ENCODE results near the gene PASK. TPM values are rescaled to one million over a fixed set of nuclear protein-coding genes. Genes with fewer than 3 reads are reported as not detected.

PASK gene
- total RNA-seq, 1 experiment from 2014 or later = 80.9 TPM

GRCh38 chr2:241133436-241133820 lies 15.8 kb downstream of the PASK start:
- Mint-ChIP-seq H3K27ac (no peak overlapping the region), H3K9me3 (peaks cover 3% of the 10 kb centered on the region; the same call in 1 of the 2 replicates), H3K27me3 (ENCODE audit: low read depth) (no peaks in the 10 kb centered on the region), H3K4me1 (no peaks in the 10 kb centered on the region), H3K4me3 (no peak overlapping the region), H3K36me3 (peaks cover 32% of the 10 kb centered on the region)
- ATAC-seq (no peak), DNase-seq (ENCODE audit: low spot score) (no peak)
- ChIA-PET POLR2A (no interaction called here), CTCF (no interaction called here)
- TF ChIP-seq ATF3 (CRISPR knock-in tag; conservative IDR thresholded peaks at IDR 0.05) (no peak), USF2 (CRISPR knock-in tag; IDR thresholded peaks at IDR 0.05) (no peak), FOXJ3 (CRISPR knock-in tag; IDR thresholded peaks at IDR 0.05; ENCODE audit: borderline replicate concordance) (no peak), SOX15 (CRISPR knock-in tag; IDR thresholded peaks at IDR 0.05) (no peak), ZNF317 (CRISPR knock-in tag; IDR thresholded peaks at IDR 0.05; ENCODE audit: borderline replicate concordance, low read depth) (no peak), CREB1 (CRISPR knock-in tag; IDR thresholded peaks at IDR 0.05) (no peak), AFF4 (CRISPR knock-in tag; IDR thresholded peaks at IDR 0.05; ENCODE audit: borderline replicate concordance) (no peak), ZNF263 (CRISPR knock-in tag; IDR thresholded peaks at IDR 0.05; ENCODE audit: low read depth) (no peak), E2F5 (CRISPR knock-in tag; IDR thresholded peaks at IDR 0.05) (no peak), E2F1 (CRISPR knock-in tag; IDR thresholded peaks at IDR 0.05) (no peak), IRF1 (CRISPR knock-in tag; IDR thresholded peaks at IDR 0.05) (no peak), GTF2I (CRISPR knock-in tag; conservative IDR thresholded peaks at IDR 0.05) (no peak), SP1 (CRISPR knock-in tag; conservative IDR thresholded peaks at IDR 0.05) (no peak), MYBL2 (CRISPR knock-in tag; IDR thresholded peaks at IDR 0.05) (no peak), ZNF219 (CRISPR knock-in tag; IDR thresholded peaks at IDR 0.05; ENCODE audit: borderline replicate concordance) (no peak), RELA (CRISPR knock-in tag; IDR thresholded peaks at IDR 0.05; ENCODE audit: borderline replicate concordance) (no peak), ZNF281 (CRISPR knock-in tag; IDR thresholded peaks at IDR 0.05) (no peak), SMAD3 (CRISPR knock-in tag; IDR thresholded peaks at IDR 0.05; ENCODE audit: borderline replicate concordance) (no peak)
- TF ChIP-seq, protein P1, sequence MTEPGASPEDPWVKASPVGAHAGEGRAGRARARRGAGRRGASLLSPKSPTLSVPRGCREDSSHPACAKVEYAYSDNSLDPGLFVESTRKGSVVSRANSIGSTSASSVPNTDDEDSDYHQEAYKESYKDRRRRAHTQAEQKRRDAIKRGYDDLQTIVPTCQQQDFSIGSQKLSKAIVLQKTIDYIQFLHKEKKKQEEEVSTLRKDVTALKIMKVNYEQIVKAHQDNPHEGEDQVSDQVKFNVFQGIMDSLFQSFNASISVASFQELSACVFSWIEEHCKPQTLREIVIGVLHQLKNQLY (CRISPR knock-in tag; IDR thresholded peaks at IDR 0.05) = no peak
- TF ChIP-seq, protein P2, sequence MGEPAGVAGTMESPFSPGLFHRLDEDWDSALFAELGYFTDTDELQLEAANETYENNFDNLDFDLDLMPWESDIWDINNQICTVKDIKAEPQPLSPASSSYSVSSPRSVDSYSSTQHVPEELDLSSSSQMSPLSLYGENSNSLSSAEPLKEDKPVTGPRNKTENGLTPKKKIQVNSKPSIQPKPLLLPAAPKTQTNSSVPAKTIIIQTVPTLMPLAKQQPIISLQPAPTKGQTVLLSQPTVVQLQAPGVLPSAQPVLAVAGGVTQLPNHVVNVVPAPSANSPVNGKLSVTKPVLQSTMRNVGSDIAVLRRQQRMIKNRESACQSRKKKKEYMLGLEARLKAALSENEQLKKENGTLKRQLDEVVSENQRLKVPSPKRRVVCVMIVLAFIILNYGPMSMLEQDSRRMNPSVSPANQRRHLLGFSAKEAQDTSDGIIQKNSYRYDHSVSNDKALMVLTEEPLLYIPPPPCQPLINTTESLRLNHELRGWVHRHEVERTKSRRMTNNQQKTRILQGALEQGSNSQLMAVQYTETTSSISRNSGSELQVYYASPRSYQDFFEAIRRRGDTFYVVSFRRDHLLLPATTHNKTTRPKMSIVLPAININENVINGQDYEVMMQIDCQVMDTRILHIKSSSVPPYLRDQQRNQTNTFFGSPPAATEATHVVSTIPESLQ (CRISPR knock-in tag; IDR thresholded peaks at IDR 0.05) = no peak
